Epithelial cell of proximal tubule (primary cell): ENCODE data around the gene TICRR. TPM values are rescaled to one million over a fixed set of nuclear protein-coding genes. Genes with fewer than 3 reads are reported as not detected.

Experiments
- DNase-seq: peaks from one replicate; pipeline ENCODE4 v3.0.0-alpha.2; 2011; ENCODE audit warnings: low read depth
- H3K4me3 ChIP-seq: 2 replicates; pipeline ENCODE4 v1.5.1; 2011; ENCODE audit warnings: low read depth, mild to moderate bottlenecking, low read length
- CTCF ChIP-seq: conservative IDR thresholded peaks from 2 replicates; pipeline ENCODE4 v1.5.1; 2012; ENCODE audit warnings: low read depth, mild to moderate bottlenecking, low read length
- total RNA-seq: library from RNA; depleted of rRNA; stranded (reverse); fragments of >200 nt; gene quantifications from 2 replicates; pipeline ENCODE4 v1.2.3, GENCODE V29; 2015

The TICRR gene
- total RNA-seq, 1 donor from 2014 or later: 13.1 TPM

GRCh38 chr15:89614164-89614563 is 38.9 kb downstream of the TICRR start:
- TF ChIP-seq CTCF: no peak
- no peak for DNase-seq
- no peak overlapping the region for H3K4me3 ChIP-seq

GRCh38 chr15:89615135-89615534 is 39.9 kb downstream of the TICRR start:
- no peak overlapping the region for H3K4me3 ChIP-seq
- DNase-seq: no peak
- no peak for TF ChIP-seq CTCF

GRCh38 chr15:89616228-89616627 is 41.0 kb downstream of the TICRR start:
- no peak for TF ChIP-seq CTCF
- no peak overlapping the region for H3K4me3 ChIP-seq
- DNase-seq: no peak

- no peak for TF ChIP-seq CTCF
- no peak for DNase-seq
- no peak overlapping the region for H3K4me3 ChIP-seq
Observed at GRCh38 chr15:89621547-89621946, 46.3 kb downstream of the TICRR start.

GRCh38 chr15:89623165-89623564 is 47.9 kb downstream of the TICRR start:
- no peak overlapping the region for H3K4me3 ChIP-seq
- DNase-seq: no peak
- TF ChIP-seq CTCF: no peak

- no peak overlapping the region for H3K4me3 ChIP-seq
- TF ChIP-seq CTCF: no peak
- DNase-seq: no peak
Observed at GRCh38 chr15:89625716-89626115, 50.4 kb downstream of the TICRR start.

- no peak overlapping the region for H3K4me3 ChIP-seq
- no peak for DNase-seq
- TF ChIP-seq CTCF: no peak
Observed at GRCh38 chr15:89627256-89627970, 52.1 kb downstream of the TICRR start.
